GM12878 (cell line): ENCODE results near the gene BANP. TPM values are rescaled to one million over a fixed set of nuclear protein-coding genes. Genes with fewer than 3 reads are reported as not detected.

Source experiments
- ATAC-seq: fragments of 200-7000 bp; cut with Tn5 transposase; 3 replicates; pipeline ENCODE4 v1.9.1; 2020; ENCODE audit warnings: mild to moderate bottlenecking, moderate library complexity
- BruUV-seq: library from RNA; stranded (reverse); fragments of 400-500 nt; replicated peaks from 2 replicates; lab custom pipeline; 2021; lab: Mats Ljungman, UMichigan
- CTCF ChIA-PET: fragments of 300-600 bp; sonication (Branson Sonifier 250); formaldehyde crosslinking; extraction: SDS; loops from one replicate; lab custom pipeline; 2021; ENCODE audit warnings: inconsistent platforms; lab: Yijun Ruan, JAX
- POLR2A ChIA-PET: fragments of 350-600 bp; formaldehyde crosslinking; extraction: SDS; loops from one replicate; lab custom pipeline; 2021; ENCODE audit warnings: inconsistent platforms; lab: Charles Lee
- RAD21 ChIA-PET: fragments of 300-600 bp; sonication (Branson Sonifier 250); formaldehyde crosslinking; loops from one replicate; lab custom pipeline; 2023; ENCODE audit warnings: antibody characterized with exemption; ENCODE audit not compliant: unreplicated experiment; lab: Charles Lee
- SMC1A ChIA-PET: fragments of 300-600 bp; sonication (Branson Sonifier 250); formaldehyde crosslinking; loops from one replicate; lab custom pipeline; 2023; ENCODE audit not compliant: unreplicated experiment, uncharacterized antibody; lab: Charles Lee
- DNase-seq: peaks from one replicate; pipeline ENCODE4 v3.0.0-alpha.2; 2011; ENCODE audit warnings: low read depth, low spot score
- FAIRE-seq: peaks from 3 replicates; lab custom pipeline; 2011; peaks lifted over from hg19 to GRCh38; lab: Jason Lieb, UNC
- H2AFZ ChIP-seq: 2 replicates; pipeline ENCODE4 v1.6.0; 2011; ENCODE audit warnings: low read depth, low read length, control low read depth; ENCODE audit not compliant: control insufficient read depth
- H3K27ac ChIP-seq: 2 replicates; pipeline ENCODE4 v1.5.1; 2011; ENCODE audit warnings: control low read depth; ENCODE audit not compliant: control insufficient read depth, insufficient read depth
- H3K27me3 ChIP-seq, 2 experiments: replicated peaks in 1 of 2; 2 replicates each; pipeline versions ENCODE4 v1.6.0 to v1.6.1; 2011; ENCODE audit warnings: low read length in 1 of 2; ENCODE audit not compliant: control insufficient read depth in 2 of 2, insufficient read depth in 2 of 2
- H3K36me3 ChIP-seq, 2 experiments: 2 replicates each; pipeline ENCODE4 v1.5.1; 2011; ENCODE audit warnings: low read length in 1 of 2; ENCODE audit not compliant: control insufficient read depth in 2 of 2, insufficient read depth in 2 of 2
- H3K4me1 ChIP-seq: 2 replicates; pipeline ENCODE4 v1.6.1; 2011; ENCODE audit warnings: mild to moderate bottlenecking, low read length, moderate library complexity, mixed read lengths; ENCODE audit not compliant: control insufficient read depth, insufficient read depth
- H3K4me2 ChIP-seq: 2 replicates; pipeline ENCODE4 v1.6.0; 2011; ENCODE audit warnings: control low read depth; ENCODE audit not compliant: control insufficient read depth, insufficient read depth
- H3K4me3 ChIP-seq: fragments of 200-600 bp; sonication (generic); 2 replicates; pipeline ENCODE4 v1.5.1; 2016
- H3K79me2 ChIP-seq: 2 replicates; pipeline ENCODE4 v1.6.0; 2011; ENCODE audit warnings: low read length; ENCODE audit not compliant: control insufficient read depth, insufficient read depth
- H3K9ac ChIP-seq: 2 replicates; pipeline ENCODE4 v1.8.0; 2011; ENCODE audit warnings: low read length, control low read depth, mixed read lengths; ENCODE audit not compliant: control insufficient read depth, insufficient read depth
- H3K9me3 ChIP-seq: replicated peaks from 3 replicates; pipeline ENCODE4 v1.5.1; 2011; ENCODE audit warnings: mild to moderate bottlenecking, low read length; ENCODE audit not compliant: control insufficient read depth, insufficient read depth
- H4K20me1 ChIP-seq: 2 replicates; pipeline ENCODE4 v1.6.0; 2011; ENCODE audit not compliant: control insufficient read depth, insufficient read depth
- CHD1 ChIP-seq: IDR thresholded peaks from 2 replicates; pipeline ENCODE4 v1.6.1; 2012; ENCODE audit warnings: low read depth, low read length, improper control_type of control experiment
- CHD2 ChIP-seq: IDR thresholded peaks from 2 replicates; pipeline ENCODE4 v1.6.1; 2011; ENCODE audit warnings: low read depth, low read length, improper control_type of control experiment, borderline replicate concordance
- DPF2 ChIP-seq: fragments of 450-650 bp; IDR thresholded peaks from 2 replicates; pipeline ENCODE4 v1.6.1; 2017; ENCODE audit warnings: mild to moderate bottlenecking
- E4F1 ChIP-seq: fragments of 450-650 bp; IDR thresholded peaks from 2 replicates; pipeline ENCODE4 v1.6.1; 2018; ENCODE audit warnings: borderline replicate concordance, mild to moderate bottlenecking; ENCODE audit not compliant: partially characterized antibody
- EGR1 ChIP-seq, 2 experiments: IDR thresholded peaks; 1 replicate in 1 of 2; 2 replicates in 1 of 2; pipeline ENCODE4 v1.6.1; 2011 to 2012; ENCODE audit warnings: low read depth in 2 of 2, low read length in 2 of 2, borderline replicate concordance in 1 of 2, mild to moderate bottlenecking in 1 of 2, moderate library complexity in 1 of 2
- ETV6 ChIP-seq, 2 experiments: fragments of 450-650 bp in 1 of 2; IDR thresholded peaks in 1 of 2; conservative IDR thresholded peaks in 1 of 2; 2 replicates each; pipeline ENCODE4 v1.6.1; 2014; ENCODE audit warnings: antibody characterized with exemption in 1 of 2, borderline replicate concordance in 1 of 2, low read depth in 1 of 2, mild to moderate bottlenecking in 1 of 2, moderate library complexity in 1 of 2
- GABPA ChIP-seq: IDR thresholded peaks from 2 replicates; pipeline ENCODE4 v1.6.1; 2014; ENCODE audit warnings: antibody characterized with exemption, low read depth, mild to moderate bottlenecking, inconsistent platforms
- MTA3 ChIP-seq: IDR thresholded peaks from 2 replicates; pipeline ENCODE4 v1.6.1; 2012; ENCODE audit warnings: low read length, inconsistent platforms, borderline replicate concordance
- MYC ChIP-seq: IDR thresholded peaks from 2 replicates; pipeline ENCODE4 v1.6.1; 2011; ENCODE audit warnings: mild to moderate bottlenecking, low read length, moderate library complexity, inconsistent platforms; ENCODE audit not compliant: insufficient read depth, insufficient replicate concordance, insufficient read length, severe bottlenecking
- NFXL1 ChIP-seq: fragments of 450-650 bp; IDR thresholded peaks from 2 replicates; pipeline ENCODE4 v1.6.1; 2017; ENCODE audit warnings: antibody characterized with exemption, mild to moderate bottlenecking, borderline replicate concordance
- NFYA ChIP-seq: IDR thresholded peaks from 2 replicates; pipeline ENCODE4 v1.6.1; 2011; ENCODE audit warnings: low read depth, mild to moderate bottlenecking, low read length, improper control_type of control experiment, borderline replicate concordance
- RELA ChIP-seq: fragments of 450-650 bp; IDR thresholded peaks from 2 replicates; pipeline ENCODE4 v1.8.0; 2014; ENCODE audit warnings: borderline replicate concordance; ENCODE audit not compliant: partially characterized antibody
- RUNX3 ChIP-seq: IDR thresholded peaks from 2 replicates; pipeline ENCODE4 v1.6.1; 2012; ENCODE audit warnings: low read length, inconsistent platforms
- STAT1 ChIP-seq: fragments of 450-650 bp; conservative IDR thresholded peaks from 2 replicates; pipeline ENCODE4 v1.6.1; 2014; ENCODE audit warnings: antibody characterized with exemption, mild to moderate bottlenecking
- SUZ12 ChIP-seq: fragments of 200-600 bp; sonication (generic); IDR thresholded peaks from one replicate; pipeline ENCODE4 v1.6.1; 2018; ENCODE audit warnings: antibody characterized with exemption, mild to moderate bottlenecking; ENCODE audit not compliant: unreplicated experiment
- ZBTB33 ChIP-seq: fragments of 450-650 bp; IDR thresholded peaks from 2 replicates; pipeline ENCODE4 v1.6.1; 2017; ENCODE audit warnings: mild to moderate bottlenecking
- ZSCAN29 ChIP-seq: fragments of 450-650 bp; IDR thresholded peaks from 2 replicates; pipeline ENCODE4 v1.6.1; 2017; ENCODE audit warnings: mild to moderate bottlenecking, moderate library complexity
- WGBS: methylation state at CpG from one replicate; pipeline ENCODE4 v1.1.6; 2016; ENCODE audit warnings: low lambda C conversion rate; ENCODE audit not compliant: insufficient replicate concordance, insufficient coverage; ENCODE audit errors: missing lambda C conversion rate; 5-methylcytosine and 5-hydroxymethylcytosine counted together
- in situ Hi-C: fragments of 300-500 bp; cut with MboI; formaldehyde crosslinking; loops from 9 replicates; pipeline ENCODE4 v1.14.3; 2018; ENCODE audit warnings: mixed read lengths
- intact Hi-C: fragments of 100-400 bp; cut with micrococcal nuclease; formaldehyde crosslinking; loops from one replicate; pipeline ENCODE4 v1.14.2; 2022; ENCODE audit not compliant: unreplicated experiment
- polyA plus RNA-seq, 11 experiments: library from polyadenylated mRNA; depleted of rRNA in 4 of 11; unstranded in 6 of 11; stranded (reverse) in 5 of 11; fragments of >200 nt; fragmentation: Nextera tagmentation in 4 of 11; fragmentation: Illumina TruSeq in 1 of 11; extraction: Ambion mirVana in 4 of 11; extraction: Trizol in 1 of 11; gene quantifications; 1 replicate in 1 of 11; 2 replicates in 10 of 11; pipeline versions ENCODE4 v1.2.1 to v1.2.3, GENCODE V29; 2011 to 2016; ENCODE audit warnings: inconsistent platforms in 2 of 11, missing spikeins in 2 of 11, low read depth in 1 of 11
- total RNA-seq, 4 experiments: library from RNA; depleted of rRNA in 3 of 4; stranded (reverse); fragments of >200 nt in 3 of 4; fragmentation: Illumina TruSeq in 1 of 4; extraction: Trizol in 1 of 4; gene quantifications; 2 replicates each; pipeline versions ENCODE4 v1.2.1 to v1.2.3, GENCODE V29; 2013 to 2021

Gene BANP
- total and polyA plus RNA-seq, 10 of the 15 experiments (the other 5 are each of a cell fraction or from before 2014, with no cell fraction given), result 3.9 to 21.9 (median 12.2) TPM

- CTCF ChIA-PET, result no interaction called here
- no TSS peak for BruUV-seq
- Histone ChIP-seq H3K4me3 (no peak overlapping the region), H3K27me3 (no peaks in the 10 kb centered on the region), H3K36me3 (peaks cover 0 to 5% of the 10 kb centered on the region in 2 experiments; a peak in 1 of 4 replicates), H2AFZ (no peak overlapping the region), H3K79me2 (peaks cover 26% of the 10 kb centered on the region), H4K20me1 (no peaks in the 10 kb centered on the region; the same call in 1 of the 2 replicates), H3K4me1 (peaks cover 5% of the 10 kb centered on the region), H3K9me3 (no peaks in the 10 kb centered on the region), H3K27ac (no peak overlapping the region), H3K4me2 (no peak overlapping the region), H3K9ac (no peak overlapping the region)
- POLR2A ChIA-PET, result no interaction called here
- RAD21 ChIA-PET, result no interaction called here
- FAIRE-seq (no peak), DNase-seq (no peak), ATAC-seq (no peak)
- intact Hi-C loops, result no loop called here
- SMC1A ChIA-PET, result no interaction called here
- WGBS, result 86% methylated on average over 19 of the region's 19 CpGs
- in situ Hi-C loops, result loop anchor here (25.0 kb wide), 1 partner anchor 473 kb away; no protein-coding TSS in a partner anchor
- no peak for TF ChIP-seq MYC
- TF ChIP-seq CHD1, result no peak
- TF ChIP-seq DPF2, result no peak
- no peak for TF ChIP-seq ZSCAN29
- TF ChIP-seq SUZ12, result no peak
- TF ChIP-seq MTA3, result no peak
- no peak for TF ChIP-seq E4F1
- TF ChIP-seq ZBTB33, result no peak
- TF ChIP-seq NFXL1, result no peak
- no peak for TF ChIP-seq CHD2
- no peak for TF ChIP-seq GABPA
- no peak for TF ChIP-seq RELA
- TF ChIP-seq EGR1 (IDR thresholded peaks at IDR 0.05; ENCODE audit: borderline replicate concordance in 1 of 2, low read depth in 2 of 2, low read length in 2 of 2), result no peak
- TF ChIP-seq STAT1, result no peak
- TF ChIP-seq ETV6 (conservative IDR thresholded peaks at IDR 0.05 in 1 of 2, IDR thresholded peaks at IDR 0.05 in 1 of 2; ENCODE audit: borderline replicate concordance in 1 of 2, low read depth in 1 of 2), result no peak
- no peak for TF ChIP-seq NFYA
- TF ChIP-seq RUNX3, result no peak
Measured at GRCh38 chr16:87964049-87964659, 12.9 kb downstream of the BANP start.
